ENCODE data around the gene SPAG17. TPM values are rescaled to one million over a fixed set of nuclear protein-coding genes. Genes with fewer than 3 reads are reported as not detected.

Gene SPAG17
- total RNA-seq, 1 experiment from 2014 or later = 0.52 TPM

DNA sequence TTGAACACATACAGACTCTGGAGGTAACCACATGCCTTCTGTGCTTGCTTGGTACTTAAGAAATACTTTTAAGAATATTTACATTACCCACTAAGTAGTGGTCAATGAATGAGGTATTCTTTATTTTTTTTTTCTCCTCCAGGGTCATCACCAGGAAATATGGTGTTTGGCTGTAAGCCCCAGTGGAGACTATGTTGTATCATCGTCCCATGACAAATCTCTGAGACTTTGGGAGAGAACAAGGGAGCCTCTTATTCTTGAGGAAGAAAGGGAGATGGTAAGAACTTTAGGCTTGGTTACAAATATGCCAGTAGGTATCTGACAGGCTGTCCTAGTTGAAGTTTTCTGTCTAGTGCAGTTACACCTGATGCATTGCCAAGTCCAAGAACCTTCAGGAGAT, 232.6 kb downstream of the SPAG17 start:
- H3K4me1 Mint-ChIP-seq = no peaks in the 10 kb centered on the region
- TF ChIP-seq FOXP1 (CRISPR knock-in tag; IDR thresholded peaks at IDR 0.05; ENCODE audit: borderline replicate concordance) (no peak), FOXK1 (CRISPR knock-in tag; IDR thresholded peaks at IDR 0.05) (no peak), RORB (CRISPR knock-in tag; IDR thresholded peaks at IDR 0.05) (no peak), ZNF671 (CRISPR knock-in tag; IDR thresholded peaks at IDR 0.05) (no peak), EMX1 (CRISPR knock-in tag; IDR thresholded peaks at IDR 0.05) (no peak), ELF4 (CRISPR knock-in tag; IDR thresholded peaks at IDR 0.05; ENCODE audit: low read depth) (no peak), PRRX2 (CRISPR knock-in tag; IDR thresholded peaks at IDR 0.05) (no peak), ZNF423 (CRISPR knock-in tag; IDR thresholded peaks at IDR 0.05) (no peak), ZNF396 (CRISPR knock-in tag; IDR thresholded peaks at IDR 0.05; ENCODE audit: borderline replicate concordance) (no peak), SMAD3 (CRISPR knock-in tag; IDR thresholded peaks at IDR 0.05; ENCODE audit: borderline replicate concordance) (no peak), OVOL2 (CRISPR knock-in tag; IDR thresholded peaks at IDR 0.05; ENCODE audit: borderline replicate concordance) (no peak), NR3C1 (CRISPR knock-in tag; conservative IDR thresholded peaks at IDR 0.05; ENCODE audit: low read depth) (no peak), CREM (CRISPR knock-in tag; IDR thresholded peaks at IDR 0.05) (no peak)
- TF ChIP-seq, protein P1, sequence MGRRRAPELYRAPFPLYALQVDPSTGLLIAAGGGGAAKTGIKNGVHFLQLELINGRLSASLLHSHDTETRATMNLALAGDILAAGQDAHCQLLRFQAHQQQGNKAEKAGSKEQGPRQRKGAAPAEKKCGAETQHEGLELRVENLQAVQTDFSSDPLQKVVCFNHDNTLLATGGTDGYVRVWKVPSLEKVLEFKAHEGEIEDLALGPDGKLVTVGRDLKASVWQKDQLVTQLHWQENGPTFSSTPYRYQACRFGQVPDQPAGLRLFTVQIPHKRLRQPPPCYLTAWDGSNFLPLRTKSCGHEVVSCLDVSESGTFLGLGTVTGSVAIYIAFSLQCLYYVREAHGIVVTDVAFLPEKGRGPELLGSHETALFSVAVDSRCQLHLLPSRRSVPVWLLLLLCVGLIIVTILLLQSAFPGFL (CRISPR knock-in tag; IDR thresholded peaks at IDR 0.05; ENCODE audit: borderline replicate concordance) = no peak
- TF ChIP-seq, protein P2, sequence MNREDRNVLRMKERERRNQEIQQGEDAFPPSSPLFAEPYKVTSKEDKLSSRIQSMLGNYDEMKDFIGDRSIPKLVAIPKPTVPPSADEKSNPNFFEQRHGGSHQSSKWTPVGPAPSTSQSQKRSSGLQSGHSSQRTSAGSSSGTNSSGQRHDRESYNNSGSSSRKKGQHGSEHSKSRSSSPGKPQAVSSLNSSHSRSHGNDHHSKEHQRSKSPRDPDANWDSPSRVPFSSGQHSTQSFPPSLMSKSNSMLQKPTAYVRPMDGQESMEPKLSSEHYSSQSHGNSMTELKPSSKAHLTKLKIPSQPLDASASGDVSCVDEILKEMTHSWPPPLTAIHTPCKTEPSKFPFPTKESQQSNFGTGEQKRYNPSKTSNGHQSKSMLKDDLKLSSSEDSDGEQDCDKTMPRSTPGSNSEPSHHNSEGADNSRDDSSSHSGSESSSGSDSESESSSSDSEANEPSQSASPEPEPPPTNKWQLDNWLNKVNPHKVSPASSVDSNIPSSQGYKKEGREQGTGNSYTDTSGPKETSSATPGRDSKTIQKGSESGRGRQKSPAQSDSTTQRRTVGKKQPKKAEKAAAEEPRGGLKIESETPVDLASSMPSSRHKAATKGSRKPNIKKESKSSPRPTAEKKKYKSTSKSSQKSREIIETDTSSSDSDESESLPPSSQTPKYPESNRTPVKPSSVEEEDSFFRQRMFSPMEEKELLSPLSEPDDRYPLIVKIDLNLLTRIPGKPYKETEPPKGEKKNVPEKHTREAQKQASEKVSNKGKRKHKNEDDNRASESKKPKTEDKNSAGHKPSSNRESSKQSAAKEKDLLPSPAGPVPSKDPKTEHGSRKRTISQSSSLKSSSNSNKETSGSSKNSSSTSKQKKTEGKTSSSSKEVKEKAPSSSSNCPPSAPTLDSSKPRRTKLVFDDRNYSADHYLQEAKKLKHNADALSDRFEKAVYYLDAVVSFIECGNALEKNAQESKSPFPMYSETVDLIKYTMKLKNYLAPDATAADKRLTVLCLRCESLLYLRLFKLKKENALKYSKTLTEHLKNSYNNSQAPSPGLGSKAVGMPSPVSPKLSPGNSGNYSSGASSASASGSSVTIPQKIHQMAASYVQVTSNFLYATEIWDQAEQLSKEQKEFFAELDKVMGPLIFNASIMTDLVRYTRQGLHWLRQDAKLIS (CRISPR knock-in tag; IDR thresholded peaks at IDR 0.05; ENCODE audit: borderline replicate concordance) = no peak
- TF ChIP-seq, protein P3, sequence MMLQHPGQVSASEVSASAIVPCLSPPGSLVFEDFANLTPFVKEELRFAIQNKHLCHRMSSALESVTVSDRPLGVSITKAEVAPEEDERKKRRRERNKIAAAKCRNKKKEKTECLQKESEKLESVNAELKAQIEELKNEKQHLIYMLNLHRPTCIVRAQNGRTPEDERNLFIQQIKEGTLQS (CRISPR knock-in tag; conservative IDR thresholded peaks at IDR 0.05) = no peak
- TF ChIP-seq, protein P4, sequence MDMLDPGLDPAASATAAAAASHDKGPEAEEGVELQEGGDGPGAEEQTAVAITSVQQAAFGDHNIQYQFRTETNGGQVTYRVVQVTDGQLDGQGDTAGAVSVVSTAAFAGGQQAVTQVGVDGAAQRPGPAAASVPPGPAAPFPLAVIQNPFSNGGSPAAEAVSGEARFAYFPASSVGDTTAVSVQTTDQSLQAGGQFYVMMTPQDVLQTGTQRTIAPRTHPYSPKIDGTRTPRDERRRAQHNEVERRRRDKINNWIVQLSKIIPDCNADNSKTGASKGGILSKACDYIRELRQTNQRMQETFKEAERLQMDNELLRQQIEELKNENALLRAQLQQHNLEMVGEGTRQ (CRISPR knock-in tag; IDR thresholded peaks at IDR 0.05) = no peak
- TF ChIP-seq, protein P5, sequence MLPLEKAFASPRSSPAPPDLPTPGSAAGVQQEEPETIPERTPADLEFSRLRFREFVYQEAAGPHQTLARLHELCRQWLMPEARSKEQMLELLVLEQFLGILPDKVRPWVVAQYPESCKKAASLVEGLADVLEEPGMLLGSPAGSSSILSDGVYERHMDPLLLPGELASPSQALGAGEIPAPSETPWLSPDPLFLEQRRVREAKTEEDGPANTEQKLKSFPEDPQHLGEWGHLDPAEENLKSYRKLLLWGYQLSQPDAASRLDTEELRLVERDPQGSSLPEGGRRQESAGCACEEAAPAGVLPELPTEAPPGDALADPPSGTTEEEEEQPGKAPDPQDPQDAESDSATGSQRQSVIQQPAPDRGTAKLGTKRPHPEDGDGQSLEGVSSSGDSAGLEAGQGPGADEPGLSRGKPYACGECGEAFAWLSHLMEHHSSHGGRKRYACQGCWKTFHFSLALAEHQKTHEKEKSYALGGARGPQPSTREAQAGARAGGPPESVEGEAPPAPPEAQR (CRISPR knock-in tag; IDR thresholded peaks at IDR 0.05) = no peak
- TF ChIP-seq, protein P6, sequence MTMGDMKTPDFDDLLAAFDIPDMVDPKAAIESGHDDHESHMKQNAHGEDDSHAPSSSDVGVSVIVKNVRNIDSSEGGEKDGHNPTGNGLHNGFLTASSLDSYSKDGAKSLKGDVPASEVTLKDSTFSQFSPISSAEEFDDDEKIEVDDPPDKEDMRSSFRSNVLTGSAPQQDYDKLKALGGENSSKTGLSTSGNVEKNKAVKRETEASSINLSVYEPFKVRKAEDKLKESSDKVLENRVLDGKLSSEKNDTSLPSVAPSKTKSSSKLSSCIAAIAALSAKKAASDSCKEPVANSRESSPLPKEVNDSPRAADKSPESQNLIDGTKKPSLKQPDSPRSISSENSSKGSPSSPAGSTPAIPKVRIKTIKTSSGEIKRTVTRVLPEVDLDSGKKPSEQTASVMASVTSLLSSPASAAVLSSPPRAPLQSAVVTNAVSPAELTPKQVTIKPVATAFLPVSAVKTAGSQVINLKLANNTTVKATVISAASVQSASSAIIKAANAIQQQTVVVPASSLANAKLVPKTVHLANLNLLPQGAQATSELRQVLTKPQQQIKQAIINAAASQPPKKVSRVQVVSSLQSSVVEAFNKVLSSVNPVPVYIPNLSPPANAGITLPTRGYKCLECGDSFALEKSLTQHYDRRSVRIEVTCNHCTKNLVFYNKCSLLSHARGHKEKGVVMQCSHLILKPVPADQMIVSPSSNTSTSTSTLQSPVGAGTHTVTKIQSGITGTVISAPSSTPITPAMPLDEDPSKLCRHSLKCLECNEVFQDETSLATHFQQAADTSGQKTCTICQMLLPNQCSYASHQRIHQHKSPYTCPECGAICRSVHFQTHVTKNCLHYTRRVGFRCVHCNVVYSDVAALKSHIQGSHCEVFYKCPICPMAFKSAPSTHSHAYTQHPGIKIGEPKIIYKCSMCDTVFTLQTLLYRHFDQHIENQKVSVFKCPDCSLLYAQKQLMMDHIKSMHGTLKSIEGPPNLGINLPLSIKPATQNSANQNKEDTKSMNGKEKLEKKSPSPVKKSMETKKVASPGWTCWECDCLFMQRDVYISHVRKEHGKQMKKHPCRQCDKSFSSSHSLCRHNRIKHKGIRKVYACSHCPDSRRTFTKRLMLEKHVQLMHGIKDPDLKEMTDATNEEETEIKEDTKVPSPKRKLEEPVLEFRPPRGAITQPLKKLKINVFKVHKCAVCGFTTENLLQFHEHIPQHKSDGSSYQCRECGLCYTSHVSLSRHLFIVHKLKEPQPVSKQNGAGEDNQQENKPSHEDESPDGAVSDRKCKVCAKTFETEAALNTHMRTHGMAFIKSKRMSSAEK (CRISPR knock-in tag; IDR thresholded peaks at IDR 0.05; ENCODE audit: borderline replicate concordance) = no peak
- peaks cover 85% of the 10 kb centered on the region for H3K36me3 Mint-ChIP-seq
- no peak overlapping the region for H3K4me3 Mint-ChIP-seq
- ATAC-seq (no peak), DNase-seq (ENCODE audit: low spot score) (no peak)
- POLR2A ChIA-PET = no interaction called here
- no peaks in the 10 kb centered on the region for H3K27me3 Mint-ChIP-seq (ENCODE audit: low read depth)
- CTCF ChIA-PET = no interaction called here
- no peaks in the 10 kb centered on the region for H3K9me3 Mint-ChIP-seq
- no peak overlapping the region for H3K27ac Mint-ChIP-seq

Measured in WTC11 (cell line).